GM20431 (cell line): ENCODE data around the gene TTC6.

ENCODE experiments used
- in situ Hi-C: fragments of 300-500 bp; cut with MseI, MboI; formaldehyde crosslinking; loops from one replicate; pipeline ENCODE4 v1.15.0; 2020; ENCODE audit warnings: low sequenced_read_pairs; ENCODE audit not compliant: unreplicated experiment

Gene TTC6

DNA sequence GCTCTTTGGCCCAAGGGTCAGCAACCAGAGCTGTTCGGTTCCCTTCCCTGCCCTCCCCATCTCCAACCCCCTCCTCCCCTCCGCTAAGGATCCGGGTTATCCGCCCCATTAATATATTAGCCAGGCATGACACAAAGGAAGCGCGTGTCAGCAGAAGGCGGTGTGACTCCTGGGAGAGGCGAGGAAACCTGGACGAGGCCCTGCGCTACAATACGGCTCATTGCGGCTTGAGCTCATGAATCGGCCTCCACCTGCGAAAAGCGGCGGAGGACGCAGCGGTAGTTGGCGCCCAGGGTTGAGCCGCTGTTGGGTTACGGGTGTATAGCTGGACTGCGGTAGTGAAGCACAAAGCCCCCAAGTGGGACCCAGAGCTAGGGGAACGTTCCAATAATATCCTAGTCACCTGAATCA lies 10.3 kb upstream of the TTC6 start:
- in situ Hi-C loops: no loop called here

DNA sequence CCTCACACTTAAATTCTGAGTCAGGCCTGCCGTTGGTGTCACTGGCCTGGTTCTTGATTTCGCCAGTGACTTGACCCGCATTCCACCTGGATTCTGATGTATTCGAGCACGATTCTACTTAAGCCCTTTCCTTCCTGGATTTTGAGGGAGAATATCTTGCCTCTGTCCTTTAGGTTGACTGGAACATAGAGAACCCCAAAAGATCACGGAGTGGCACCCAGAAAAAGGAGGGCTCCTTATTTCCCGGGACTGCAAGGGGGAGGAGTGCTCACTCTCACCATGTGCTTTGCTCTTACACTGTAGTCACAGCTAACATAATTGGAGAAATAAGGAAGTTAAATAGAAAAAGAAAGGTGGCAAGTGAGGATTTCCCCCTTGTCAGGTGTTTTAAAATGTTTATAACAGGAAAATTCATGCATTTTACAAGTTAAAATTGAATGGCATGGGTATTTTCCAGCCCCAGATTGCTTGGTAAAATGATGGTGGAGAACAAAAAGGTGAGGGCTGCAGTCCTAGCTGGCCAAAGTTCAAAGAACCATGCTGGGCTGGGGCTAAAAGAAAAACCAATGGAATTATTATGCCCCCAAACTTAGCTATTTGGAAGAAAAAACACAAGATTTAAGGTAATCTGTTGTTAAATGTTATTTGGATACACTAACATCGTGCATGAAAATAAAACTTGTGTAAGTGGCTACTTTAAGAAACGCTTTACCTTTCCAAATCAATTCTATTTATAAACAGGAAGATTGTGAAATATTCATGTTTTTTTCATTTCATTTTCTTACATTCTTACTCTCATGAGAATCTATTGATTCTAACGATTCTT lies 9.2 kb upstream of the TTC6 start:
- in situ Hi-C loops: no loop called here

GRCh38 chr14:37586797-37587130 lies 8.7 kb upstream of the TTC6 start:
- in situ Hi-C loops: no loop called here

DNA sequence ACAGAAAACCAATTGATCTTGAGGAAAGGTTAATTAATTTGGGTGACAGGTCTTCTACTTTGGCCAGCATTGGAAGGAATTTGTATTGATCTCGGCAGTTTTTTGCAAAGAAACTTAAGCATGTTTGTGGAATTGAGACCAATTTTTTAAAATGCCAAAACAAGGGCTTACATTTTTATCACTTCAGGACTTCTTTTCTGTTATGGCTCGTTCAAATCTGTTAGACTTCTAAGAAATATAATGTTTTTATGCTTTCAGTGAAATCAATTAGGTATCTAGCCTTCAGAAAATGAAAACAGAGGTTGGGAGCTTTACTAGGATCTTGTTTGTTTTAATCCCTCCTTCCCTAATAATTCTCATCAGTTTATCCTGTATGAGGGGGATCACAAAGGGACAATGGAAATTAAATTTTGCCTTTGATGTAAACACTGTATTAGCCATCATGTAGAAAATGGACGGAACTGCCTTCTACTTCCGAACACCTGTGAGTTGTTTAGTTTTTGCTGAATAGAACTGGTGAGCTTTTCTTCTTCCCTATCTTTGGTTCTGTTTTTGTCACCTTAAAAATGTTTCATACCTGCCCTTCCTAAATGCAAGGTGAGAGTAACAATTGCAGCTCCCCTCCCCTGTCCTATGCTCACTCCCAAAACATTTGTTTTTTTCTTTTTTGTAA lies 8.2 kb upstream of the TTC6 start:
- in situ Hi-C loops: no loop called here

DNA sequence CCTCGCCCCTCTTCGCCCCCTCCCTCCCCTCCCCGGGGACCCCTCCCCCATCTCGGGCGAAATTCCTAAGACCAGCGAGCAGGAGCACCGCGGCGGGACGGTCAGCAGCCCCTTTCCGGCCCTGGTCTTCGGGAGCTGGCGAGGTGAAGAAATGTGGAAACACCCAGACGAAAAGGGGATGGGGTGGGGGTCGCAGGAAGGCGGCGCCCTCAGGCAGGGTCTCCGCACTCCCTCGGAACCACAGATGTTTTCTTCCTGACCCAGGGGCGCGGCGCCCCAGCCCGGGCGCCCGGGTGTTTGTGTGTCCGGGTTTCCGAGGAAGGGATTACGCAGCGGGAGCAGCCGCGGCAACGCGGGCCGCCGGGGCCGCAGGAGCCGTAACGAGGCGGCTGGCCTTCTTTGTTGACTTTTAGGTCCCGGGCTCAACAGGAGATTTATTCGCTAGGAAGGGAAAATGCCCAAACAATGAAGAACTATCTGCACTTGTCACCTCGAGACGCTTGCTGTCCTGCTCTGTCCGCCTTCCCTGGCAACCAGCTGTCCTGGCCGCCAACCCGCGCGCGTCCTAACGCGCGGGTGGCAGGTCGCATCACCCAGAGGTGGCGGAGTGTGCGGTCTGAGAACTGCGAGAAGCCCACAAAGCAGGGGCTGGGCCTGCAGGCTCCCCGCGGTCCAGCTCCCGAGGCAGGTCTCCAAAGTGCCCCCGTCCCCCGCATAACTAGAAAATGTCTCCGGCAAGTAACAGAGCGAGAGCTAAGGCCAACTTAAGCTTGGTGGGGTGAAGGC lies 7.4 kb upstream of the TTC6 start:
- in situ Hi-C loops: no loop called here

GRCh38 chr14:37588667-37588955 lies 6.8 kb upstream of the TTC6 start:
- in situ Hi-C loops: no loop called here

GRCh38 chr14:37588956-37589714 lies 6.3 kb upstream of the TTC6 start:
- in situ Hi-C loops: no loop called here

DNA sequence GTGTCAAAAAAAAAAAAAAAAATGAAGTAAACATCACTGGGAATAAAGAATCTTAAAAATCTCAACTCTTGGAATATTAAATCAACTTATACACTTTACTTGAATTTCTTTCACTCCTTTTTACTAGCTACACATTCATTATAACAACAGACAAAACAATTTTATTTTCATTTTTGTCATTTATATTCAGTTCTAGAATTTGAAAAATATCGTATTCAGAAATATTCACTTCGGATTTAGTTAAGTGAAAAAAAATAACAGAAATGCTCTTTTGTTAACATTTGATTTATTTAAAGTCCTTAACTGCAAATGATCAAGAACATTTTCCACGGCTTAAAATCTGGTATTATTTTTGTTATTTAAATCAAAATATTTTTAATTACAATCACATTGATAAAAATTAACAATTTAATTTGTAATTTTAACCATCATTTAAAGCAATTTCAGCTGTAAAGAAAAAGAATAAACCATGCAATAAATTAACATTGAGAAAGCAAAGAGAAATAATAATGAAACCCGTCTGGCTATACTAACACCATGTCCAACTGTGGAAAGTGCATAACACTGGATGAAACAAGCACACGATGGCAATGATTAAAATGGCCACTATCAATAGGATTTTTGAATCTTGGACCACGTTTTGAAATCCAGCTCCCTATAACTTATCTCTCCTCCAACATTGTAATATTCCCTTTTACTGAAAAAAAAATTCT lies 5.6 kb upstream of the TTC6 start:
- in situ Hi-C loops: no loop called here

DNA sequence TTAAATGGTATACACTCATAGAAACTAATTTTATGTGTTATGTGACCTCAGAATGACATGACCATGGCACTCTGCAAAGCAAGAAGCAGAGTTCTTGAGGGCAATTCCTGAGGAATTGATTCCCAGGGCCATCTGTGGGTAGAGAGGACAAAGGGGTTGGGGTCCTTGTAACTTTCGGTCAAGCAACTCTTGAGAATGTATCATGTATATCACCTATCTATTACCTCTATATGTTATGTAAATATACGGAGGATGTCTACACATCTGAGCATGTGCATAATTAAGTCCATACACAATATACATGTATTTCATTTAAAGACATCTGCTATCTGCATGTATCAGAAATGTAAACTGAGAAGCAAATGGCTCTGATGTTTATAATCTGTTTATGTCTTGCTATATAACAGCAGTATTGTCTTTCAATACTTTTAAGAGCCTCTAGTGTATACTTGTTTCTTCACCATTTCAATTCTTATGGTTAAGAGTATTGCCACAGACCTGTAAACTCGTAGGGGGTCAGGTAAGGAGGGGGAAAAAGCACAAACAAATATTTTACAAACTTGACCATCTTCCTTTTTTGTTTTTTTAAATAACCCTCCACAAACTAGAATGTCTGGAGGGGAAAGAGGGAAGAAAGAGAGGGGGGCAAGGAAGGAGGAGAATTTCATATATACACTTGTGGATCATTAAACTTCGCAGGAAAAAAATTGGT lies 4.8 kb upstream of the TTC6 start:
- in situ Hi-C loops: no loop called here

- in situ Hi-C loops: no loop called here
These were observed 4.0 kb upstream of the TTC6 start for GRCh38 chr14:37591311-37591940.

DNA sequence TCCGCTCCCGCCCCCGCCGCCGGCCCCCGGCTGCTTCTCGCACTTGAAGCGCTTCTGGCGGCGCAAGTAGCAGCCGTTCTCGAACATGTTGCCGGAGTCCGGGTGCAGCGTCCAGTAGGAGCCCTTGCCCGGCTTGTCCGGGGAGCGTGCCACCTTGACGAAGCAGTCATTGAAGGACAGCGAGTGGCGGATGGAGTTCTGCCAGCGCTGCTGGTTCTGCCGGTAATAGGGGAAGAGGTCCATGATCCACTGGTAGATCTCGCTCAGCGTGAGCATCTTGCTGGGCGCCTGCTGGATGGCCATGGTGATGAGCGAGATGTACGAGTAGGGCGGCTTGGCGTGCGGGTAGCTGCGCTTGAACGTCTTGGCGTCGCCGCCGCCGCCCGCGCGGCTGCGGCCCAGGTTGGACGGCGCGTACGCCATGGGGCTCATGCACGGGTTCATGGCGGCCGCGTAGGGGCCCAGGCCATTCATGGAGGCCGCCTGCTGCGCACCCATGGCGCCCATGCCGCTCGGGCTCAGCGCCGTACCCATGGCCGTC lies 3.4 kb upstream of the TTC6 start:
- in situ Hi-C loops: no loop called here

- in situ Hi-C loops: no loop called here
These were observed 2.7 kb upstream of the TTC6 start for GRCh38 chr14:37592482-37593408.

- in situ Hi-C loops: no loop called here
These were observed 1.8 kb upstream of the TTC6 start for GRCh38 chr14:37593511-37594237.

DNA sequence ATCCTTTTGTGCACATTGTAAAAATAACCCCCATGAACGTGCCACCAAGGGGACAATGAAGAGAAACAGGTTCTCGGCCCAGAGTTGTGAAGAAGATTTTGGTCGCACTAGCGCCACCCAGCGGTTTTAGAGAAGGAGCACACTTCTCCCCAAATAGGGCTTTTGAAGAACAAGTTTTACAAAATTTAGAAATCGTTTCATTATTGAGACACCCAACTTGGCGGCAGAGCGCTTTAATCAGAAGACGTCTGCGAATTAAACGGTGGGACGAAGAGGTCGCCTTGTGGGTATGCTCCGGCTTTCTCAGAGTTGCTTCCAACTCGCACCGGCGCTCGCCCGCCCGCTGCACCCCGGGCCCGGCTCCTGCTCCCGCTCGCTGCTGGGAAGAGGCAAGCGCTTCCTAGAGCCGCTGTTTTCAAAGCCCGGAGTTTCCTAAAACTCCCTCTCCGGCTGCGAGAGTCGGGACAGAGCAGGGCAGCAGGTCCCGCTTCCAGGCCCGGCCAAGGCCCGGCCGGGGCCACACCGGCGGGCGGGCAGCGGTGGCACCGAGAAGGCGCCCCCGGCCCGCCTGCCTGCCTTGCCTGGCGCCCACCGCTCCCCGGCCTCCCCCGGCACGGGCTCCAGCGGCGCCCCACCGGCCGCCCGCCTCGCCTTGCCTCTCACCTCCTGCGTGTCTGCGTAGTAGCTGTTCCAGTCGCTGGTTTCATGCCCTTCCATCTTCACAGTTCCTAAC lies 1.0 kb upstream of the TTC6 start:
- in situ Hi-C loops: no loop called here

DNA sequence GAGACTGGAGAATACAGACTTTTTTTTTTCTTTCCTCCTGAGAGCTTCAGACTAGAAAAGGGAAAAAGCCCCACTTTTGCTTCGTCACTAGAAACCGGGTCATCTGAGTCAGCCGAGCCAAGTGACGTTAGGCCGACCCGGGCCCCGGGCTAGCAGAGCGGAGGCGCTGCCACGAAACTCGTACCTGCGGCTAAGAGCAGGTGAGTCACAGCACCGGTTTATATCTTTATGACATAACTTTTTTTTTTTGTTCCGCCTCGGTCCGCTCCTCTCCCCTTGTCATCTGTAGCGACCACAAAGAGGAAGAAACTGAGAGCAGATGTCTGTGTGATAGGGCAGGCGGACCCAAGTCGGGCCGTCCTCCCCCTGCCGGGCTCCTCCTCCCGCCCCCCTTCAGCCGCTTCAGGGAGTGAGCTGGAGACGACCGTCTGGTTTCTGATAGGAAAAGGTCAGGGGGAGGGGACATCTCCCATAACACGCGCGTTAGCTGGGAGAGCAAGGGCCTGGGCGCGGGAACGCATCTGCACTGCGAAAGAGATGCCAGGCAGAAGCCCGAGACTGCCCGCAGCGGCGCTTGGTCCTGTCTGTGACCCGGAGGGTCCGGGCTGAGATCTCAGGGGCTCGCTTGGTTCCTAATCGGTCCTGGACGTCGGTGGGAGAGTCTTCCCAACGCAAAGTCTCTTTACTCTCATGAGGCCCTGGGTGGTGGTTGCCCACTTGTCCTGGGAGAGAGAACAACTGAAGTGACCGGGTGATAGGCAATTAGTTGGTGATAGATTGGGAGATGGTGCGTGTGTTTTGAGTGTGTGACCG lies 586 bp downstream of the TTC6 start:
- in situ Hi-C loops: no loop called here
